HG03442 (cell line): ENCODE results near the gene FAM209B.
"Not testable (repeated sequence)": the region's sequence is repeated elsewhere in the genome, so short reads cannot be mapped to it uniquely, and the experiment has no call there.

ENCODE experiments used
- ATAC-seq: cut with Tn5 transposase; IDR thresholded peaks from one replicate; pipeline ENCODE4 v1.9.1; 2021; ENCODE audit warnings: mild to moderate bottlenecking, moderate library complexity; ENCODE audit not compliant: unreplicated experiment

FAM209B gene

GRCh38 chr20:56537997-56538396, 5.0 kb downstream of the FAM209B start:
- ATAC-seq, result no peak

- ATAC-seq, result no peak
Measured at GRCh38 chr20:56540415-56540814, 7.4 kb downstream of the FAM209B start.

- no peak for ATAC-seq
Measured at GRCh38 chr20:56542489-56543030, 9.5 kb downstream of the FAM209B start.

GRCh38 chr20:56551571-56551970, 18.5 kb downstream of the FAM209B start:
- ATAC-seq, result no peak

- no peak for ATAC-seq
Measured at GRCh38 chr20:56552911-56553629, 20.0 kb downstream of the FAM209B start.

- peak; percentile 92 for ATAC-seq
Measured at GRCh38 chr20:56554869-56555268, 21.8 kb downstream of the FAM209B start.

GRCh38 chr20:56558968-56559367, 25.9 kb downstream of the FAM209B start:
- ATAC-seq, result no peak

- not testable (repeated sequence) for ATAC-seq
Measured at GRCh38 chr20:56564526-56564925, 31.5 kb downstream of the FAM209B start.

- ATAC-seq, result no peak
Measured at GRCh38 chr20:56565511-56565910, 32.5 kb downstream of the FAM209B start.

GRCh38 chr20:56566621-56567020, 33.6 kb downstream of the FAM209B start:
- ATAC-seq, result no peak

- ATAC-seq, result no peak
Measured at GRCh38 chr20:56570832-56571231, 37.8 kb downstream of the FAM209B start.

GRCh38 chr20:56572172-56572571, 39.1 kb downstream of the FAM209B start:
- ATAC-seq, result no peak

GRCh38 chr20:56573986-56574385, 40.9 kb downstream of the FAM209B start:
- ATAC-seq, result no peak

GRCh38 chr20:56574531-56575142, 41.6 kb downstream of the FAM209B start:
- ATAC-seq, result no peak

GRCh38 chr20:56575157-56575556, 42.1 kb downstream of the FAM209B start:
- ATAC-seq, result no peak

- no peak for ATAC-seq
Measured at GRCh38 chr20:56575961-56576360, 42.9 kb downstream of the FAM209B start.

- no peak for ATAC-seq
Measured at GRCh38 chr20:56579301-56579710, 46.3 kb downstream of the FAM209B start.

GRCh38 chr20:56580226-56580625, 47.2 kb downstream of the FAM209B start:
- ATAC-seq, result no peak

- ATAC-seq, result no peak
Measured at GRCh38 chr20:56581701-56582100, 48.7 kb downstream of the FAM209B start.

- no peak for ATAC-seq
Measured at GRCh38 chr20:56582542-56582941, 49.5 kb downstream of the FAM209B start.

- no peak for ATAC-seq
Measured at GRCh38 chr20:56584916-56585315, 51.9 kb downstream of the FAM209B start.
